Prostate gland (tissue), 2 donors: ENCODE measurements around the gene AQP12B.
"Not testable (repeated sequence)": the region's sequence is repeated elsewhere in the genome, so short reads cannot be mapped to it uniquely, and the experiment has no call there.

Experiments used
- CTCF ChIP-seq, 4 experiments: fragments of 200-600 bp in 2 of 4; fragments of 450-650 bp in 2 of 4; sonication (generic) in 2 of 4; IDR thresholded peaks; 1 replicate in 3 of 4; 2 replicates in 1 of 4; pipeline ENCODE4 v1.5.1; 2016 to 2019; ENCODE audit warnings: antibody characterized with exemption in 4 of 4, mild to moderate bottlenecking in 2 of 4, moderate library complexity in 2 of 4
- POLR2A ChIP-seq: fragments of 450-650 bp; IDR thresholded peaks from one replicate; pipeline ENCODE4 v1.6.1; 2016; ENCODE audit warnings: antibody characterized with exemption, mild to moderate bottlenecking
- POLR2AphosphoS5 ChIP-seq: sonication (generic); formaldehyde crosslinking; IDR thresholded peaks from one replicate; pipeline ENCODE4 v1.6.1; 2017; ENCODE audit warnings: antibody characterized with exemption

GRCh38 chr2:240696469-240696868 is 13.8 kb upstream of the AQP12B start:
- TF ChIP-seq POLR2AphosphoS5; POLR2A; CTCF (IDR thresholded peaks at IDR 0.05): not testable (repeated sequence)
